Liver (tissue), 9 donors: ENCODE results near the gene MAN1C1. TPM values are rescaled to one million over a fixed set of nuclear protein-coding genes. Genes with fewer than 3 reads are reported as not detected.

Source experiments
- DNase-seq: peaks from one replicate; pipeline ENCODE4 v3.0.0-alpha.2; 2017; ENCODE audit warnings: low spot score
- H3K27ac ChIP-seq, 2 donors: one replicate each; pipeline ENCODE4 v1.7.0; 2013; ENCODE audit warnings: inconsistent platforms in 2 of 2, low read length in 2 of 2, control low read depth in 1 of 2, low read depth in 1 of 2, mild to moderate bottlenecking in 1 of 2
- H3K27me3 ChIP-seq, 4 donors: one replicate each; pipeline versions ENCODE4 v1.6.1 to v1.7.0; 2013; ENCODE audit warnings: low read length in 3 of 4, inconsistent platforms in 1 of 4, mild to moderate bottlenecking in 1 of 4, moderate library complexity in 1 of 4; ENCODE audit not compliant: control insufficient read depth in 4 of 4, insufficient read depth in 4 of 4
- H3K36me3 ChIP-seq, 4 donors: one replicate each; pipeline versions ENCODE4 v1.6.1 to v1.7.0; 2013; ENCODE audit warnings: low read length in 3 of 4, mild to moderate bottlenecking in 3 of 4, low read depth in 1 of 4, moderate library complexity in 1 of 4; ENCODE audit not compliant: control insufficient read depth in 4 of 4, insufficient read depth in 3 of 4
- H3K4me1 ChIP-seq, 4 donors: one replicate each; pipeline versions ENCODE4 v1.6.1 to v1.7.0; 2013; ENCODE audit warnings: low read length in 3 of 4, mild to moderate bottlenecking in 3 of 4, moderate library complexity in 1 of 4; ENCODE audit not compliant: control insufficient read depth in 4 of 4, insufficient read depth in 4 of 4
- H3K4me3 ChIP-seq, 3 donors: one replicate each; pipeline versions ENCODE4 v1.6.1 to v1.7.0; 2013; ENCODE audit warnings: low read length in 3 of 3, control low read depth in 1 of 3, low read depth in 1 of 3, mild to moderate bottlenecking in 1 of 3
- H3K9ac ChIP-seq, 2 donors: one replicate each; pipeline ENCODE4 v1.7.0; 2013; ENCODE audit warnings: low read length in 2 of 2, mild to moderate bottlenecking in 2 of 2, moderate library complexity in 2 of 2, control low read depth in 1 of 2, low read depth in 1 of 2
- H3K9me3 ChIP-seq, 4 donors: one replicate each; pipeline versions ENCODE4 v1.6.1 to v1.7.0; 2013; ENCODE audit warnings: low read length in 3 of 4; ENCODE audit not compliant: control insufficient read depth in 4 of 4
- ATF3 ChIP-seq: IDR thresholded peaks from 2 replicates; pipeline ENCODE4 v1.6.1; 2016; ENCODE audit warnings: antibody characterized with exemption
- EGR1 ChIP-seq, 2 donors: IDR thresholded peaks; 2 replicates each; pipeline ENCODE4 v1.6.1; 2016 to 2018; ENCODE audit warnings: antibody characterized with exemption in 2 of 2, low read depth in 2 of 2
- FOXA1 ChIP-seq: IDR thresholded peaks from 2 replicates; pipeline ENCODE4 v1.6.1; 2016; ENCODE audit warnings: antibody characterized with exemption
- FOXA2 ChIP-seq: IDR thresholded peaks from 2 replicates; pipeline ENCODE4 v1.6.1; 2016; ENCODE audit warnings: antibody characterized with exemption
- GABPA ChIP-seq, 2 donors: IDR thresholded peaks in 1 of 2; conservative IDR thresholded peaks in 1 of 2; 2 replicates each; pipeline ENCODE4 v1.6.1; 2016; ENCODE audit warnings: antibody characterized with exemption in 2 of 2, mild to moderate bottlenecking in 1 of 2, moderate library complexity in 1 of 2
- HNF4A ChIP-seq, 2 donors: conservative IDR thresholded peaks; 2 replicates each; pipeline ENCODE4 v1.6.1; 2016; ENCODE audit warnings: antibody characterized with exemption in 2 of 2, mild to moderate bottlenecking in 2 of 2
- HNF4G ChIP-seq: IDR thresholded peaks from 2 replicates; pipeline ENCODE4 v1.6.1; 2016; ENCODE audit warnings: antibody characterized with exemption
- JUND ChIP-seq, 2 donors: IDR thresholded peaks; 2 replicates each; pipeline ENCODE4 v1.6.1; 2016; ENCODE audit warnings: antibody characterized with exemption in 2 of 2
- NR2F2 ChIP-seq: IDR thresholded peaks from 2 replicates; pipeline ENCODE4 v1.6.1; 2016; ENCODE audit warnings: antibody characterized with exemption
- RAD21 ChIP-seq, 2 donors: IDR thresholded peaks; 2 replicates each; pipeline ENCODE4 v1.6.1; 2016; ENCODE audit warnings: antibody characterized with exemption in 2 of 2, mild to moderate bottlenecking in 2 of 2
- REST ChIP-seq: IDR thresholded peaks from 2 replicates; pipeline ENCODE4 v1.6.1; 2016; ENCODE audit warnings: antibody characterized with exemption, mild to moderate bottlenecking
- RXRA ChIP-seq, 2 donors: IDR thresholded peaks; 2 replicates each; pipeline ENCODE4 v1.6.1; 2017 to 2018; ENCODE audit warnings: antibody characterized with exemption in 2 of 2, mild to moderate bottlenecking in 1 of 2
- SP1 ChIP-seq: IDR thresholded peaks from 2 replicates; pipeline ENCODE4 v1.6.1; 2018; ENCODE audit warnings: antibody characterized with exemption, mild to moderate bottlenecking
- TAF1 ChIP-seq: conservative IDR thresholded peaks from 2 replicates; pipeline ENCODE4 v1.6.1; 2016; ENCODE audit warnings: antibody characterized with exemption, mild to moderate bottlenecking
- YY1 ChIP-seq: IDR thresholded peaks from 2 replicates; pipeline ENCODE4 v1.6.1; 2016; ENCODE audit warnings: antibody characterized with exemption, mild to moderate bottlenecking
- WGBS: extraction: QIAGEN DNeasy Blood & Tissue Kit; methylation state at CpG from one replicate; pipeline ENCODE4 v1.1.7; 2013; 5-methylcytosine and 5-hydroxymethylcytosine counted together
- polyA plus RNA-seq, 2 donors: library from polyadenylated mRNA; stranded (reverse) in 1 of 2; unstranded in 1 of 2; fragments of 200-250 nt in 1 of 2; fragments of >200 nt in 1 of 2; fragmentation: Nextera tagmentation in 1 of 2; extraction: Ambion mirVana in 1 of 2; gene quantifications; one replicate each; pipeline versions ENCODE4 v1.2.1 to v1.2.3, GENCODE V29; 2013 to 2015
- total RNA-seq, 2 donors: library from RNA; depleted of rRNA; stranded (reverse); fragments of >200 nt; gene quantifications; one replicate each; pipeline ENCODE4 v1.2.3, GENCODE V29; 2014
- TF ChIP-seq, protein P1 (sequence below): fragments of 150-350 bp; IDR thresholded peaks from 2 replicates; pipeline ENCODE4 v1.5.1; 2017; ENCODE audit warnings: improper control_type of control experiment, low read depth, low read length; ENCODE audit not compliant: missing input control
- TF ChIP-seq, protein P2 (sequence below): IDR thresholded peaks from 2 replicates; pipeline ENCODE4 v1.6.1; 2016; ENCODE audit warnings: antibody characterized with exemption
- TF ChIP-seq, protein P3 (sequence below): IDR thresholded peaks from 2 replicates; pipeline ENCODE4 v1.6.1; 2016; ENCODE audit warnings: antibody characterized with exemption
- donor health status: healthy.
- donor health status: healthy.
- donor health status: healthy.
- donor health status: healthy.
- donor health status: healthy.

Gene MAN1C1
- total and polyA plus RNA-seq, 4 donors, result 6.3 to 16.0 (median 8.1) TPM

GRCh38 chr1:25742316-25742715 lies 125.7 kb downstream of the MAN1C1 start:
- Histone ChIP-seq H3K4me3 (no peak overlapping the region), H3K9me3 (no peaks in the 10 kb centered on the region), H3K27ac (no peak overlapping the region), H3K4me1 (peaks cover 0 to 10% (median 2%) of the 10 kb centered on the region in 4 donors), H3K9ac (no peak overlapping the region), H3K36me3 (no peaks in the 10 kb centered on the region), H3K27me3 (no peaks in the 10 kb centered on the region)
- 96% methylated on average over 7 of the region's 7 CpGs for WGBS
- no peak for DNase-seq
- TF ChIP-seq, protein P1, sequence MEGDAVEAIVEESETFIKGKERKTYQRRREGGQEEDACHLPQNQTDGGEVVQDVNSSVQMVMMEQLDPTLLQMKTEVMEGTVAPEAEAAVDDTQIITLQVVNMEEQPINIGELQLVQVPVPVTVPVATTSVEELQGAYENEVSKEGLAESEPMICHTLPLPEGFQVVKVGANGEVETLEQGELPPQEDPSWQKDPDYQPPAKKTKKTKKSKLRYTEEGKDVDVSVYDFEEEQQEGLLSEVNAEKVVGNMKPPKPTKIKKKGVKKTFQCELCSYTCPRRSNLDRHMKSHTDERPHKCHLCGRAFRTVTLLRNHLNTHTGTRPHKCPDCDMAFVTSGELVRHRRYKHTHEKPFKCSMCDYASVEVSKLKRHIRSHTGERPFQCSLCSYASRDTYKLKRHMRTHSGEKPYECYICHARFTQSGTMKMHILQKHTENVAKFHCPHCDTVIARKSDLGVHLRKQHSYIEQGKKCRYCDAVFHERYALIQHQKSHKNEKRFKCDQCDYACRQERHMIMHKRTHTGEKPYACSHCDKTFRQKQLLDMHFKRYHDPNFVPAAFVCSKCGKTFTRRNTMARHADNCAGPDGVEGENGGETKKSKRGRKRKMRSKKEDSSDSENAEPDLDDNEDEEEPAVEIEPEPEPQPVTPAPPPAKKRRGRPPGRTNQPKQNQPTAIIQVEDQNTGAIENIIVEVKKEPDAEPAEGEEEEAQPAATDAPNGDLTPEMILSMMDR, result no peak
- TF ChIP-seq REST (no peak), HNF4A (conservative IDR thresholded peaks at IDR 0.05) (no peak), GABPA (IDR thresholded peaks at IDR 0.05 in 1 of 2, conservative IDR thresholded peaks at IDR 0.05 in 1 of 2) (no peak), TAF1 (no peak), NR2F2 (no peak), FOXA2 (no peak), JUND (IDR thresholded peaks at IDR 0.05) (no peak), ATF3 (no peak), FOXA1 (no peak), YY1 (no peak), RAD21 (IDR thresholded peaks at IDR 0.05) (no peak), SP1 (no peak), HNF4G (no peak), RXRA (IDR thresholded peaks at IDR 0.05) (no peak), EGR1 (IDR thresholded peaks at IDR 0.05; ENCODE audit: low read depth in 2 of 2) (no peak)
- TF ChIP-seq, protein P2, sequence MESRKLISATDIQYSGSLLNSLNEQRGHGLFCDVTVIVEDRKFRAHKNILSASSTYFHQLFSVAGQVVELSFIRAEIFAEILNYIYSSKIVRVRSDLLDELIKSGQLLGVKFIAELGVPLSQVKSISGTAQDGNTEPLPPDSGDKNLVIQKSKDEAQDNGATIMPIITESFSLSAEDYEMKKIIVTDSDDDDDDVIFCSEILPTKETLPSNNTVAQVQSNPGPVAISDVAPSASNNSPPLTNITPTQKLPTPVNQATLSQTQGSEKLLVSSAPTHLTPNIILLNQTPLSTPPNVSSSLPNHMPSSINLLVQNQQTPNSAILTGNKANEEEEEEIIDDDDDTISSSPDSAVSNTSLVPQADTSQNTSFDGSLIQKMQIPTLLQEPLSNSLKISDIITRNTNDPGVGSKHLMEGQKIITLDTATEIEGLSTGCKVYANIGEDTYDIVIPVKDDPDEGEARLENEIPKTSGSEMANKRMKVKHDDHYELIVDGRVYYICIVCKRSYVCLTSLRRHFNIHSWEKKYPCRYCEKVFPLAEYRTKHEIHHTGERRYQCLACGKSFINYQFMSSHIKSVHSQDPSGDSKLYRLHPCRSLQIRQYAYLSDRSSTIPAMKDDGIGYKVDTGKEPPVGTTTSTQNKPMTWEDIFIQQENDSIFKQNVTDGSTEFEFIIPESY, result no peak
- TF ChIP-seq, protein P3, sequence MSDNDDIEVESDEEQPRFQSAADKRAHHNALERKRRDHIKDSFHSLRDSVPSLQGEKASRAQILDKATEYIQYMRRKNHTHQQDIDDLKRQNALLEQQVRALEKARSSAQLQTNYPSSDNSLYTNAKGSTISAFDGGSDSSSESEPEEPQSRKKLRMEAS, result no peak
